Neural cell (in vitro differentiated cells): ENCODE data around the gene LRPPRC.
"Not testable (repeated sequence)": the region's sequence is repeated elsewhere in the genome, so short reads cannot be mapped to it uniquely, and the experiment has no call there.

Source experiments
- CTCF ChIP-seq: fragments of 450-650 bp; IDR thresholded peaks from 2 replicates; pipeline ENCODE4 v1.5.1; 2014; ENCODE audit warnings: antibody characterized with exemption, mild to moderate bottlenecking, moderate library complexity; ENCODE audit not compliant: poor library complexity, severe bottlenecking
- EP300 ChIP-seq: fragments of 450-650 bp; conservative IDR thresholded peaks from 2 replicates; pipeline ENCODE4 v1.6.1; 2014; ENCODE audit warnings: antibody characterized with exemption, mild to moderate bottlenecking, moderate library complexity; ENCODE audit not compliant: poor library complexity, severe bottlenecking
- EZH2 ChIP-seq: fragments of 200-600, 300-800 bp; shearing (Covaris generic), sonication (generic); IDR thresholded peaks from 2 replicates; pipeline ENCODE4 v1.6.1; 2014; ENCODE audit warnings: antibody characterized with exemption, low read length, borderline replicate concordance, mild to moderate bottlenecking; ENCODE audit not compliant: insufficient read depth, poor library complexity, severe bottlenecking
- MXI1 ChIP-seq: fragments of 450-650 bp; conservative IDR thresholded peaks from 2 replicates; pipeline ENCODE4 v1.6.1; 2014; ENCODE audit warnings: antibody characterized with exemption, mild to moderate bottlenecking; ENCODE audit not compliant: poor library complexity, severe bottlenecking
- RAD21 ChIP-seq: fragments of 450-650 bp; conservative IDR thresholded peaks from 2 replicates; pipeline ENCODE4 v1.6.1; 2014; ENCODE audit warnings: antibody characterized with exemption, mild to moderate bottlenecking, moderate library complexity
- REST ChIP-seq: IDR thresholded peaks from 2 replicates; pipeline ENCODE4 v1.6.1; 2012; ENCODE audit warnings: borderline replicate concordance
- TAF1 ChIP-seq: IDR thresholded peaks from 2 replicates; pipeline ENCODE4 v1.6.1; 2012; ENCODE audit warnings: low read depth

GRCh38 chr2:44027076-44027475 lies 31.3 kb upstream of the LRPPRC start:
- TF ChIP-seq CTCF, EP300, EZH2, MXI1, TAF1, REST, RAD21: not testable (repeated sequence)
